HepG2 (cell line): ENCODE data around the gene ALDH1A2. TPM values are rescaled to one million over a fixed set of nuclear protein-coding genes. Genes with fewer than 3 reads are reported as not detected.

Source experiments
- ATAC-seq: fragments of 200-7000 bp; cut with Tn5 transposase; 3 replicates; pipeline ENCODE4 v1.9.1; 2020; ENCODE audit warnings: mild to moderate bottlenecking, moderate library complexity
- BruUV-seq: library from RNA; stranded (reverse); fragments of 400-500 nt; replicated peaks from 2 replicates; lab custom pipeline; 2021; lab: Mats Ljungman, UMichigan
- CTCF ChIA-PET: fragments of 300-600 bp; formaldehyde crosslinking; extraction: SDS; loops from one replicate; lab custom pipeline; 2021; ENCODE audit warnings: low total read pairs, inconsistent platforms, low intra/inter-chr PET ratio; lab: Yijun Ruan, JAX
- POLR2A ChIA-PET: fragments of 350-600 bp; sonication (Branson Sonifier 250); formaldehyde crosslinking; loops from one replicate; lab custom pipeline; 2020; ENCODE audit warnings: antibody characterized with exemption, inconsistent platforms; lab: Yijun Ruan, JAX
- DNase-seq: peaks from one replicate; pipeline ENCODE4 v3.0.0-alpha.2; 2015; ENCODE audit warnings: low spot score
- FAIRE-seq: peaks from 3 replicates; lab custom pipeline; 2011; peaks lifted over from hg19 to GRCh38; lab: Jason Lieb, UNC
- H2AFZ ChIP-seq: one replicate; pipeline ENCODE4 v1.6.1; 2011; ENCODE audit warnings: low read length, inconsistent platforms
- H3K27ac ChIP-seq: fragments of 300-600 bp; 3 replicates; pipeline ENCODE4 v1.8.0; 2011; ENCODE audit warnings: mixed run types, mild to moderate bottlenecking, mixed read lengths, low read length, inconsistent platforms; ENCODE audit not compliant: insufficient read depth; ENCODE audit errors: extremely low read length
- H3K27me3 ChIP-seq, 2 experiments: fragments of 200-600 bp in 1 of 2; 2 replicates in 1 of 2; 3 replicates in 1 of 2; pipeline versions ENCODE4 v1.6.0 to v1.8.0; 2011; ENCODE audit warnings: low read length in 2 of 2, mild to moderate bottlenecking in 2 of 2, moderate library complexity in 2 of 2, inconsistent platforms in 1 of 2; ENCODE audit not compliant: insufficient read depth in 2 of 2, control insufficient read depth in 1 of 2
- H3K36me3 ChIP-seq, 2 experiments: fragments of 200-600 bp in 1 of 2; replicated peaks in 1 of 2; 2 replicates in 1 of 2; 3 replicates in 1 of 2; pipeline versions ENCODE4 v1.5.1 to v1.8.0; 2011; ENCODE audit warnings: low read length in 2 of 2, inconsistent platforms in 1 of 2; ENCODE audit not compliant: insufficient read depth in 2 of 2, control insufficient read depth in 1 of 2
- H3K4me1 ChIP-seq: 2 replicates; pipeline ENCODE4 v1.5.1; 2012; ENCODE audit warnings: low read length, inconsistent platforms; ENCODE audit not compliant: insufficient read depth
- H3K4me2 ChIP-seq: 2 replicates; pipeline ENCODE4 v1.6.0; 2011; ENCODE audit warnings: low read depth, low read length, inconsistent platforms
- H3K4me3 ChIP-seq, 3 experiments: fragments of 200-600 bp in 1 of 3; sonication (generic), shearing (Covaris generic) in 1 of 3; replicated peaks in 1 of 3; 2 replicates each; pipeline ENCODE4 v1.5.1; 2011 to 2016; ENCODE audit warnings: low read length in 3 of 3, inconsistent platforms in 2 of 3, low read depth in 2 of 3, mild to moderate bottlenecking in 2 of 3, control low read depth in 1 of 3, mixed read lengths in 1 of 3; ENCODE audit not compliant: insufficient read depth in 1 of 3
- H3K79me2 ChIP-seq: one replicate; pipeline ENCODE4 v1.6.1; 2011; ENCODE audit warnings: low read length, inconsistent platforms; ENCODE audit not compliant: insufficient read depth
- H3K9ac ChIP-seq: 2 replicates; pipeline ENCODE4 v1.6.0; 2011; ENCODE audit warnings: mild to moderate bottlenecking, low read depth, low read length, inconsistent platforms; ENCODE audit not compliant: insufficient read depth
- H3K9me3 ChIP-seq: 2 replicates; pipeline ENCODE4 v1.5.1; 2012; ENCODE audit warnings: mild to moderate bottlenecking, low read length
- H4K20me1 ChIP-seq: 2 replicates; pipeline ENCODE4 v1.6.0; 2011; ENCODE audit warnings: inconsistent platforms, mild to moderate bottlenecking, low read length, moderate library complexity; ENCODE audit not compliant: insufficient read depth
- FIP1L1 ChIP-seq: fragments of 200-400 bp; formaldehyde crosslinking; IDR thresholded peaks from 2 replicates; pipeline ENCODE4 v1.6.1; 2018; ENCODE audit warnings: low read depth, mild to moderate bottlenecking, low read length, moderate library complexity, borderline replicate concordance; ENCODE audit not compliant: insufficient read depth
- HNRNPLL ChIP-seq: fragments of 200-400 bp; formaldehyde crosslinking; IDR thresholded peaks from 2 replicates; pipeline ENCODE4 v1.6.1; 2017; ENCODE audit warnings: mild to moderate bottlenecking, low read depth, low read length; ENCODE audit not compliant: poor library complexity, severe bottlenecking
- RFX1 ChIP-seq: fragments of 450-650 bp; IDR thresholded peaks from 2 replicates; pipeline ENCODE4 v1.6.1; 2017
- SIN3A ChIP-seq: IDR thresholded peaks from 2 replicates; pipeline ENCODE4 v1.6.1; 2011; ENCODE audit warnings: low read depth, mild to moderate bottlenecking, control low read depth, low read length, borderline replicate concordance
- ZFY ChIP-seq: sonication (generic); formaldehyde crosslinking; IDR thresholded peaks from 2 replicates; pipeline ENCODE4 v1.4.0; 2020; ENCODE audit warnings: missing genetic modification reagents
- ZNF224 ChIP-seq: sonication (generic); formaldehyde crosslinking; IDR thresholded peaks from 2 replicates; pipeline ENCODE4 v1.5.0; 2020; ENCODE audit warnings: mild to moderate bottlenecking, missing genetic modification reagents
- ZNF660 ChIP-seq: sonication (generic); formaldehyde crosslinking; IDR thresholded peaks from 2 replicates; pipeline ENCODE4 v1.5.1; 2020; ENCODE audit warnings: mild to moderate bottlenecking, low read depth, missing genetic modification reagents, borderline replicate concordance
- ZNF800 ChIP-seq: sonication (generic); formaldehyde crosslinking; IDR thresholded peaks from 2 replicates; pipeline ENCODE4 v1.4.0; 2020; ENCODE audit warnings: missing genetic modification reagents
- ZUFSP ChIP-seq: sonication (generic); formaldehyde crosslinking; IDR thresholded peaks from 2 replicates; pipeline ENCODE4 v1.9.0; 2021; ENCODE audit warnings: missing genetic modification reagents, mild to moderate bottlenecking, borderline replicate concordance
- WGBS: methylation state at CpG from one replicate; pipeline ENCODE4 v1.1.6; 2017; ENCODE audit warnings: low lambda C conversion rate; 5-methylcytosine and 5-hydroxymethylcytosine counted together
- in situ Hi-C: cut with HindIII; loops from 2 replicates; pipeline ENCODE4 v1.10.0; 2017; ENCODE audit warnings: low pct_unique_long_range_greater_than_20kb; ENCODE audit not compliant: extremely low pct_ligation_motif_present
- intact Hi-C: fragments of 100-400 bp; cut with micrococcal nuclease; formaldehyde crosslinking; loops from one replicate; pipeline ENCODE4 v1.10.0; 2022; ENCODE audit not compliant: unreplicated experiment
- polyA plus RNA-seq, 8 experiments: library from polyadenylated mRNA; depleted of rRNA in 3 of 8; stranded (reverse) in 7 of 8; unstranded in 1 of 8; fragments of >200 nt; fragmentation: Illumina TruSeq in 4 of 8; extraction: Trizol in 4 of 8; gene quantifications; 2 replicates each; pipeline versions ENCODE4 v1.2.1 to v1.2.3, GENCODE V29; 2011 to 2016; ENCODE audit warnings: low read depth in 4 of 8, missing spikeins in 1 of 8, mixed read lengths in 1 of 8; ENCODE audit not compliant: insufficient read depth in 1 of 8
- total RNA-seq, 5 experiments: library from RNA; depleted of rRNA; stranded (reverse); fragments of >200 nt; fragmentation: Illumina TruSeq; extraction: Trizol; gene quantifications; 2 replicates each; pipeline ENCODE4 v1.2.3, GENCODE V29; 2016; ENCODE audit warnings: low read depth in 1 of 5
- TF ChIP-seq, protein P1 (sequence below): IDR thresholded peaks from 2 replicates; pipeline ENCODE4 v1.6.1; 2016; ENCODE audit warnings: low read depth, missing genetic modification reagents, missing compliant biosample characterization
- TF ChIP-seq, protein P2 (sequence below): sonication (generic); formaldehyde crosslinking; IDR thresholded peaks from 2 replicates; pipeline ENCODE4 v1.4.0; 2020; ENCODE audit warnings: mild to moderate bottlenecking, missing genetic modification reagents

Gene ALDH1A2
- total and polyA plus RNA-seq, 2 of the 13 experiments (the other 11 are each of a cell fraction or from before 2014, with no cell fraction given), result 0.64 to 0.90 TPM

DNA sequence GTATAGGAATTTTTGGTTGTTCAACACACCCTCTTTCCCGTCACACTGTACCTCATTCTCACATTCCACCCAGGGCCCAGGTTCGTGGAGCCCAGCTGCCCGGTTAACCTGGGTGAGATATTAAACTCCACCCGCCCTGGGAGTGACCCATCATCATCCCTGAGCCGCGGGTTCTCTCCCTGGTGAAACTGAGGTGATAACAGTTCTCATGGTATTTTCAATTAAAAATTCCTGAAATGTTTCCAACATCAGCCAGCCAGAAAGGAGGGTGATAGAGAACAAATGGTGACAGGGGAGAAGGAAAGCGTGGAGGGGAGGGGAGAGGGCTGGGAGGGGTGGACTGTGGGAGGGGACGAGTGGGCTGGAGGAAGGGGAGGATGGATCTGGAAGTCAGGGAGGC is 148.8 kb downstream of the ALDH1A2 start:
- Histone ChIP-seq H3K27me3 (peaks cover 2 to 25% of the 10 kb centered on the region in 2 experiments; a peak in 3 of 5 replicates), H3K36me3 (no peaks in the 10 kb centered on the region), H2AFZ (no peak overlapping the region)
- WGBS, result 5% methylated on average over 8 of the region's 8 CpGs
- no peak for TF ChIP-seq FIP1L1
- TF ChIP-seq, protein P1, sequence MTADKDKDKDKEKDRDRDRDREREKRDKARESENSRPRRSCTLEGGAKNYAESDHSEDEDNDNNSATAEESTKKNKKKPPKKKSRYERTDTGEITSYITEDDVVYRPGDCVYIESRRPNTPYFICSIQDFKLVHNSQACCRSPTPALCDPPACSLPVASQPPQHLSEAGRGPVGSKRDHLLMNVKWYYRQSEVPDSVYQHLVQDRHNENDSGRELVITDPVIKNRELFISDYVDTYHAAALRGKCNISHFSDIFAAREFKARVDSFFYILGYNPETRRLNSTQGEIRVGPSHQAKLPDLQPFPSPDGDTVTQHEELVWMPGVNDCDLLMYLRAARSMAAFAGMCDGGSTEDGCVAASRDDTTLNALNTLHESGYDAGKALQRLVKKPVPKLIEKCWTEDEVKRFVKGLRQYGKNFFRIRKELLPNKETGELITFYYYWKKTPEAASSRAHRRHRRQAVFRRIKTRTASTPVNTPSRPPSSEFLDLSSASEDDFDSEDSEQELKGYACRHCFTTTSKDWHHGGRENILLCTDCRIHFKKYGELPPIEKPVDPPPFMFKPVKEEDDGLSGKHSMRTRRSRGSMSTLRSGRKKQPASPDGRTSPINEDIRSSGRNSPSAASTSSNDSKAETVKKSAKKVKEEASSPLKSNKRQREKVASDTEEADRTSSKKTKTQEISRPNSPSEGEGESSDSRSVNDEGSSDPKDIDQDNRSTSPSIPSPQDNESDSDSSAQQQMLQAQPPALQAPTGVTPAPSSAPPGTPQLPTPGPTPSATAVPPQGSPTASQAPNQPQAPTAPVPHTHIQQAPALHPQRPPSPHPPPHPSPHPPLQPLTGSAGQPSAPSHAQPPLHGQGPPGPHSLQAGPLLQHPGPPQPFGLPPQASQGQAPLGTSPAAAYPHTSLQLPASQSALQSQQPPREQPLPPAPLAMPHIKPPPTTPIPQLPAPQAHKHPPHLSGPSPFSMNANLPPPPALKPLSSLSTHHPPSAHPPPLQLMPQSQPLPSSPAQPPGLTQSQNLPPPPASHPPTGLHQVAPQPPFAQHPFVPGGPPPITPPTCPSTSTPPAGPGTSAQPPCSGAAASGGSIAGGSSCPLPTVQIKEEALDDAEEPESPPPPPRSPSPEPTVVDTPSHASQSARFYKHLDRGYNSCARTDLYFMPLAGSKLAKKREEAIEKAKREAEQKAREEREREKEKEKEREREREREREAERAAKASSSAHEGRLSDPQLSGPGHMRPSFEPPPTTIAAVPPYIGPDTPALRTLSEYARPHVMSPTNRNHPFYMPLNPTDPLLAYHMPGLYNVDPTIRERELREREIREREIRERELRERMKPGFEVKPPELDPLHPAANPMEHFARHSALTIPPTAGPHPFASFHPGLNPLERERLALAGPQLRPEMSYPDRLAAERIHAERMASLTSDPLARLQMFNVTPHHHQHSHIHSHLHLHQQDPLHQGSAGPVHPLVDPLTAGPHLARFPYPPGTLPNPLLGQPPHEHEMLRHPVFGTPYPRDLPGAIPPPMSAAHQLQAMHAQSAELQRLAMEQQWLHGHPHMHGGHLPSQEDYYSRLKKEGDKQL (CRISPR knock-in tag), result no peak
- TF ChIP-seq SIN3A, result no peak
- no peak for TF ChIP-seq ZNF800 (CRISPR knock-in tag)
- TF ChIP-seq ZUFSP (CRISPR knock-in tag), result no peak
- no peak for TF ChIP-seq ZFY (CRISPR knock-in tag)
- no peak for TF ChIP-seq RFX1
- no peak for TF ChIP-seq HNRNPLL
- no peak for TF ChIP-seq ZNF660
- TF ChIP-seq ZNF224, result no peak
- TF ChIP-seq, protein P2, sequence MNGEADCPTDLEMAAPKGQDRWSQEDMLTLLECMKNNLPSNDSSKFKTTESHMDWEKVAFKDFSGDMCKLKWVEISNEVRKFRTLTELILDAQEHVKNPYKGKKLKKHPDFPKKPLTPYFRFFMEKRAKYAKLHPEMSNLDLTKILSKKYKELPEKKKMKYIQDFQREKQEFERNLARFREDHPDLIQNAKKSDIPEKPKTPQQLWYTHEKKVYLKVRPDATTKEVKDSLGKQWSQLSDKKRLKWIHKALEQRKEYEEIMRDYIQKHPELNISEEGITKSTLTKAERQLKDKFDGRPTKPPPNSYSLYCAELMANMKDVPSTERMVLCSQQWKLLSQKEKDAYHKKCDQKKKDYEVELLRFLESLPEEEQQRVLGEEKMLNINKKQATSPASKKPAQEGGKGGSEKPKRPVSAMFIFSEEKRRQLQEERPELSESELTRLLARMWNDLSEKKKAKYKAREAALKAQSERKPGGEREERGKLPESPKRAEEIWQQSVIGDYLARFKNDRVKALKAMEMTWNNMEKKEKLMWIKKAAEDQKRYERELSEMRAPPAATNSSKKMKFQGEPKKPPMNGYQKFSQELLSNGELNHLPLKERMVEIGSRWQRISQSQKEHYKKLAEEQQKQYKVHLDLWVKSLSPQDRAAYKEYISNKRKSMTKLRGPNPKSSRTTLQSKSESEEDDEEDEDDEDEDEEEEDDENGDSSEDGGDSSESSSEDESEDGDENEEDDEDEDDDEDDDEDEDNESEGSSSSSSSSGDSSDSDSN (CRISPR knock-in tag), result no peak
- TF ChIP-seq, all 625 proteins: peak for 0
- Histone ChIP-seq H3K9me3 (no peaks in the 10 kb centered on the region), H3K4me3 (no peak overlapping the region), H3K27ac (no peak overlapping the region), H4K20me1 (no peaks in the 10 kb centered on the region), H3K4me2 (no peak overlapping the region), H3K9ac (no peak overlapping the region), H3K4me1 (no peaks in the 10 kb centered on the region), H3K79me2 (no peaks in the 10 kb centered on the region)
- DNase-seq (no peak), ATAC-seq (no peak), FAIRE-seq (no peak)
- ChIA-PET CTCF (no interaction called here), POLR2A (no interaction called here)
- BruUV-seq, result no TSS peak
- intact Hi-C loops (no loop called here), in situ Hi-C loops (no loop called here)
